GM21360 (cell line): ENCODE results near the gene SMIM13.

ENCODE experiments used
- ATAC-seq: cut with Tn5 transposase; IDR thresholded peaks from one replicate; pipeline ENCODE4 v1.9.1; 2021; ENCODE audit warnings: mild to moderate bottlenecking, moderate library complexity; ENCODE audit not compliant: unreplicated experiment

SMIM13 gene

DNA sequence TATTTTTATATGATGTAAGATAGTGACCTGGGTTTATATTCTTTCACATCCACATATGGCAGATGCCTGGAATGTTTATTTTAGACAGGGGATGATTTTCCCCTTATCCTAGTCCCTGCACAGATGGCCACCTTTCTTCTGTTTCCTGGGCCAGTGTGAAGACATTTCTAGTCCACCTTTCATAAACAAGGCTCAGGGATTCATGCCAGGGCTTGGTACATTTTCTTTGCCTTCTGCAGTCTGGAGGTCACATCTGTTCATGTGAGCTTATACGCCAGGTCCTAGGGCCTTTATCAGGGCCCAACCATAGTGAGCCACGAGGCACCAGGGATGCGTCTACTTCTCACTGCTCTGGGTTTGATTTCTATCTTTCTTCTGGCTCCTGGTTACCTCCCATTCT lies 55.9 kb downstream of the SMIM13 start:
- no peak for ATAC-seq

DNA sequence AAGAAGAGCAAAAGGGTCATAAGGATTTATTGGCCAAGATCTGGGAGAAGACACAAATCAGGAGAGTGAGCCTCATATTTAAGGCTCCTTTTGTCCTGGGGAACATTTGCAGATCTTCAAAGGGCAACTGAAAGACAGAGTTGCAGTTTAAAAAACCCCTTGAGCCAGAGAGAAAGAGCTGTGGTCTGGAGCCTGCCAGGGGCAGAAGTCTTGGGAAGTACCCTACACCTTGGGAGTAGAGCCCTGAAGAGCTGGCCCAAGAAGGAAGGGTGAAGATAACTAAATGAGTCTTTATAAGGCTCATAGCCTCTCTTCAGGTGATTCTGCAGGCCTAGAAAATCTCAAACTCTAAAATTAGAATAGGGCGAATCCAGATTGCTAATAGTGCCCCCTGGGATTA lies 57.9 kb downstream of the SMIM13 start:
- no peak for ATAC-seq

DNA sequence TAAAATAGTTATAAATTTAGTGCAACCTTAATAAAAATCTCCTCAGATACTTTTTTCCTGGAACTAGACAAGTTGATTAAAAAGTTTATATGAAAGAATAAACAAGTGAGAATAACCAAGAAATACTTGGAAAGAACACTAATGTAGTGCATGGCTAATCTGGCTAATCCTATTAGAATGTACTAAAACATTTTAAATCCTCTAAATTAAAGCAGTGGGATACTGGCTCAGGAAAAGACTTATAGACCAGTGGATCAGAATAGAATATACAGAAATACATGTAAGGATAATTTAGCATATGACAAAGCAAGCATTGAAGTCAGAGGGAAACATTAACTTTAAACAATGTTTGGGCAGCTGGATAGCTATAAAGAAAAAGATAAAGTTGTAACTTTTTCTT lies 58.9 kb downstream of the SMIM13 start:
- no peak for ATAC-seq

- no peak for ATAC-seq
Observed at GRCh38 chr6:11153447-11153846, 59.8 kb downstream of the SMIM13 start.

DNA sequence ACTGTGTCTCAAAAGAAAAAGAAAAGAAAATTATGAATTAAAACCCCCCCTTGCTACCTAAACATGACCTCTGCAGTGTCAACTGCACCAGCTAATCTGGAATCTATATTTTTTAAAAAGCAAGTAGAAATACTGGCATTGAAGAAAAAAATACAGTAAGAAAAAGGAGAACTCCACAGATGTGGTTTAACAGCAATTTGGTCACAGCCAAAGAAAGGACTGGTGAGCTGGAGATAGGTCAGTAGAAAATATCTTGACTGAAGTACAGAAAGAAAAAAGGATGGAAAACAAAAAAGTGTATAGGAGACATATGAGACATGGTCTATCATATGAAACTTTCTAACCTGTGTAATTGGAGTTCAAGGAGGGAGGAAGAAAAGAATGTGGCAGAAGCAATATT lies 62.0 kb downstream of the SMIM13 start:
- ATAC-seq, result no peak

DNA sequence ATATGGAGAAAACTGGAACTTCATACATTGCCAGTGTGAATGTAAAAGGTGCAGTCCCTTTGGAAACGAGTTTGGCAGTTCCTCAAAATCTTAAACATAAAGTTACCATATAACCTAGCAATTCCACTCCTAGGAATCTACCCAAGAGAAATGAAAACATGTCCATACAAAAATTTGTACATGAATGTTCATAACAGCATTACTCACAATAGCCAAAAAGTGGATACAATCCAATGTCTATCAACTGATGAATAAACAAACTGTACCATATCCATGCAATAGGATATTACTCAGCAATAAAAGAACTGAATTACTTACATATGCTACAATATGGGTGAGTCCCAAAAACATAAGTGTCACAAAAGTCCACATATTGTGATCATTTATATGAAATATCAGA lies 66.6 kb downstream of the SMIM13 start:
- no peak for ATAC-seq

DNA sequence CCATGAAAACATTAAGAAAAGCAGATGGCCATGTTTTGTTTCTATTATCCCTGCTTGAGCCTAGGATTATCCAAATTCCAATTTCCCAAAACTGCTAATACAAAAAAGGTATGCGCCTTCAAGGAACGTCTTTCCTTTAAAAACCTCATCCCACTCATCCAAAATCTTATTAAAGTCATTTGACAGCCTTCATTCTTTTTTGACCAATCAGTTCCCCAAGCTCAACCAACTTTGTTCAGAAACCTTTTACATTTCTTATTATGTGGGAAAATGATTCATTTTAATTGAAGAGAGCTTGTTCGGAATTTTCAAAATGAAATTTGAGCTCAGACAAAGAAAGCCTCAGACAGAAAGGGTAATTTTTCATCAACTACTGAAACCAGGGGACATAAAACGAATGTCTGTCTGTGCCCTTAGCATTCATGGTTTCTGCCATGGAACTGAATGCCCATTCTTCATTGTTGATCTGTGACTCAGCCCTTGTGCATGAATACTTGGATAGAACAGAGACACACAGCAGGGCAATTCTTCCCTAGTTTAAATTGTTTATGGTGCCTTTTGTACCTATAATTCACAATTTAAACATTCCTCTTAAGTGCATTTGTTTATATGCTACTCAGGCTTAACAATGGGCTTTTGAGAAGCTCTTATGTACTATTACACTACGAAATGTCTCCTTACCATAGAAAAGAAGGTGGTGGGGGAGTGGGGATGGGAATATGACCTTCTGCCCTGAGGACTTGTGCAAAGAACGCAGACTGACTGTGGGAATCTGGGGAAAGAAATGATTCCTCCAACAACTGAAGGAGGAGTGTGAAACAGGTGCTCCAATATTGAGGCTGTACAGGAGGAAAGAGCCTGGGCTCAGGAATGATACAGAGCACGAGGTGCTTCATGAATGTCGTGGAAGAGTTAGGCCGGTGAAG lies 67.7 kb downstream of the SMIM13 start:
- no peak for ATAC-seq

DNA sequence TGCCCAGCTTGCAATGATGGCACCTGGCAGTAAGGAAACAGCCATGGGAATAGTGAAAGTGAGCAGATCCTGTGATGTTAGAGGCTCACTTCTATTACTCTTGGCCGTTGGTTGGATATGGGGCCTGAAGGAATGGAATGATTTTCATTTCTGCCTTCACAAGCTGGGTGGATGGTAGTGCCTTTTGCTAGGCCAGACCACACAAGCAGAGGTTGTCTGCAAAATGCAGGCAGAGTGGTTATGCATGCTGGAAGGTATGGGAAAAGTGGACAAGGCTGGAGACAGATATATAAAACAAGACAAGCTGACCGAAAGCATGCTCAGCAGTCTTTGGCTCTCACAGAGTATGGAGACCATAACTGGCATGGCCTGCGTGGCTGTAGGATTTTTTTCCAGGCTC lies 68.6 kb downstream of the SMIM13 start:
- no peak for ATAC-seq

GRCh38 chr6:11163932-11164331 lies 70.3 kb downstream of the SMIM13 start:
- no peak for ATAC-seq

DNA sequence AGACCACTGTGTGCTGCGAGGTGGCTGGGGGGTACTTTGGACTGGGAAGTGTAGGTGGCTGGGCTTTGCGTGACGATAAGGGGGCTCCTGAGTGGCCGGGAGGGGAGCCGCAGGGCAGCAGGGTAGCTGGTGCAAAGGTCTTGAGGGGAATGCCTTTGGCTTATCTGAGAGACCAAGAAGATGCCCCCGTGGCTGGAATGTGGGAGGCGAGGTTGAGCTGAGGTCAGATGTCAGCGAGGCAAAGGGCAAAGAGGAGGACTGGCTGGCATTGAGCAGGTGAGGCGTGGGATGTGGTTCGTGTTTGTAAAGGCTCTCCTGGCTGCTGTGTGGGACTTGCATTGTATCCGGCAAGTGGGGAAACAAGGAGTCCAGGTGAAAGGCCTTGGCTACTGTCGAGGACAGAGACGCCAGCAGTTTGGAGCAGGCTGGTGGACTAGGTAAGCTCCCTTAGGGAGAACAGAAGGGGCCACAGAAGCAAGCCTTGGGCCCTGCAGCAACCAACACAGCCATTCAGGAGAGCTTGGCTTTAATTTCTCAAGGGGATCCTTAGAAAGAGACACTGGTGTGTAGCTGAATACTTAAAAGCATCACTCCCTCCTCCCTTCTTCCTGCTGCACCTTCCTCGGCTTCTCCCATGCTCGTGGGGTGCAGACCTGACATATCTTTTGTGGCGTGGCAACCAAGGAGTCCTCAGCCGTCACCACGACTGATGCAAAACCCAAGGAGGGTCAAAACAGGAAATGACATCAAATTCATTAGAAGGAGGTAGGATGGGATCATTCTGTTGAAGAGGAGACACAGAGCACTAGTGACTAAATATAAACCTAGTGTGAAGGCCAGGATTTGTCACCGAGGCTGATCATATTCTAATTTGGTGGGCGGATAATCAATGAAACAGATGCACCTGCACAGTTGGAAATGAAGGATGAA lies 71.3 kb downstream of the SMIM13 start:
- ATAC-seq, result no peak

DNA sequence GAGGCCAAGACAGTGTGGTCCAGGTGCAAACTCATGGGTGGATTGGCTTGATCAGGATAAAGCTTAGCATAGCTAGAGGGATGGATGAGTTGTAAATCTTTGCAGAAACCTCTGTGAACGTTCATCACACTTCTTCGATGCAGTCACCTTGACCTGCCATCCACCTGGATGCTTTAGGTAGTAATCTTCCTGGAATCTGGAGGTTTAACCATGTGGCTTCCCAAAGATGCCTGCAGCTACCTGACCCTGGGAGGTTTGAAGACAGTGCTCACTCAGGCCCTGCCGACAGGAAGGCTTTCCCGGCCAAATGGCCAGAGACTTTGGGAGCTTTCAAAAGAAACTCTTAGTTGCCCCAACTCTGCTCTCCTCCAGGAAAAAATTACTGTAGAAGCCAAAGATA lies 73.3 kb downstream of the SMIM13 start:
- no peak for ATAC-seq

DNA sequence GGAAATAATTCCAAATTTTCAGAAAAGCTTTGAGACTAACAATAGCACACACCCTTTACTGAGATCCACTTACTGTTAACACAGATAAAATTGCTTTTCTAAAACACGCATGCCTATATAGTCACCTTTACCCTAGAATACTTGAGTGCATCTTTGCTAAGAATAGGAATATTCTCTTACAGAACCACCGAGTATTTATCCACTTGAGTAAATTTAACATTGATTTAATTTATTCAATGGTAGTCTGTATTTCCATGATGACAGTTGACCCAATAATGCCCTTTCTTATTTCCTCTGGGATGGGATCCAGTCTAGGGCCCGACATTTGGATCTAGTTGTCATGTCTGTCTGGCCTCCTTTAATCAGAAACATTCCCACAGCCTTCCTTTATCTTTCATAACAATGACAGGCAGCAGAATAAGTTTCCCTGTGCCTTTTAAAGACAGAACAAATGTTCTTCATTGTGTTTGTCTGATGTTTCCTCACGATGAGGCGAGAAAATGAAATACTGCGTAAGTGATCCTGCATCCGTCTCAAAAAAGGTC lies 74.5 kb downstream of the SMIM13 start:
- no peak for ATAC-seq

- no peak for ATAC-seq
Observed at GRCh38 chr6:11171952-11172351, 78.3 kb downstream of the SMIM13 start.

GRCh38 chr6:11172501-11173327 lies 79.1 kb downstream of the SMIM13 start:
- no peak for ATAC-seq

DNA sequence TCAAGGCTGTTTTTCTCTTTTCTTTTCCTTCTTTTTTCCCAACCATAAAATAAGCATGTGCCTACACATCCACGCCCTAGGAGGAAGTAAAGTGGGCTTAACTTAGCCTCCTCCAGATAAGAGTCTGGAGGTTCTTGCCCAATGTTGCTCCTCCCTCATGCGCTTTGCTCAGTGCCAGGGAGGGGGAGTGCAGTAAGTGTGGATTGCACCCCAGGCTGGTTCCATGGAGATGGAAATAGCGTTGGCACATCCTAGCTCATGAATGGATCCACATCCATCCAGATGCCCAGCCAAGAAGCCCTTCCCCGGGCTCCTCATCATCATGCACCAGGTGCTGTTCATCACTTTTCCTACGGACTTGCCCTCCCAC lies 80.6 kb downstream of the SMIM13 start:
- ATAC-seq, result no peak

DNA sequence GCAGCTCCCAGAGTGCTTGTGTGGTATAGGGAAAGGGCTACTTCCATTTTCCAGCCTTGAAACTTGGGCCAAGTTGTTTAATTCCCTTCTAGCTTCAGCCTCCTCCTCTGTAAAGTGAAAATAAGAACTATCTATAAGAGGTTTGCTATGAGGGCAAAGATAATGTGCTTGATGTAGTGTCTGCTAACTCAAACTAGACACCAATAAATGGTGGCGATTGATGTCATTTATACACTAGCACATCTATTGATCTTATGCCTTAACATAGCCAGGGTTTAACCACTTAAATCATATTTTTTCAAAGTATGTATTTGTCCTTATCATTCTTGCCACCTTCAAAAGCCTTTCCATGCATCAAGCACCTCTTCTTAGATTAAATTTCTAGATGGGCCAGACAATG lies 83.6 kb downstream of the SMIM13 start:
- no peak for ATAC-seq

DNA sequence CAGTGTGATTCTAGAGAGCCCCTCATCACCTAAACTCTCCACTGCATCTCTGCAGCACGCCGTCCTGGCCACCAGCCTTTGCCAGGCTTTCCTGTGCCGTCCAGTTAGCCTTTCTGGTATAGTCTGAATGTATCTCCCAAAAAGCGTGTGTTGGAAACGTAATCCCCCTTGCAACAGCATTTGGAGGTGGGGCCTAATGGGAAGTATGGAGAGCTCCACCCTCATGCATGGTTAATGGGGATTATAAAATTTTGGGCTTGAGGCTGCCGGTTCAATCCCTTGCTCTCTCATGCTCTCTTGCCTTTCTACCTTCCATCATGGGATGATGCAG lies 85.4 kb downstream of the SMIM13 start:
- ATAC-seq, result no peak

DNA sequence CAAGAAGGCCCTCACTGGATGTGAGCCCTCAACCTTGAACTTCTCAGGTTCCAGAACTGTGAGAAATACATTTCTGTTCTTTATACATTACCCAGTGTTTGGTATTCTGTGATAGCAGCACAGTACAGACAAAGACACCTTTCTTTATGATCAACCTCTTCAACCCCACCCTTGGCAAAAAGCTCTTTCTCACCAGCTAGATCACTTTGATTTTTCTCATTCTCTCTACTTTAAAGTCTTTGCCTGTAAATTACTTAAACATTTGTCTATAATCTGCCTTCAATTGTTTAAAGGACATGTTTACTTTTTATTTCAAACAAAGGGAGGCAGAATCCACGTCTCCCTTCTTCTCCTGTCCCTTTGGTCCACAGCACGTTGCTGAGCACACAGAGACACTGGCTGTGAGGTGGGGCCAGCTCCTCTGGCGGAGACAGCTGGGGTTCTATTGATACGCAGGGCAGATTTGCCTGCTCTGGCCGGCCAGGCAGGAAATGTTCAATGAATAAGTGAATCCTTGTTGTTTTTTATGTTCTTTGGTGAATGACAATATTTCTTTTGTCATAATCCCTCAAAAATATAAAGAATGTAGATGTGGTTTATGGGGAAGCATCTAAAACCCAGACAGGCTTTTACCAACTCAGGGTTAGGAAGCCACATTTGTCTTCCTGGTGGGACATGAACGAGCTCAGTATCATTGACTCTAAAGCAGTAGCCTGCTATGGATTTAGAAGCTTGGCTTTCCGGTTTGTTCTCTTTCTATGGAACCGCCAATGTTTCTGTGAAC lies 86.0 kb downstream of the SMIM13 start:
- no peak for ATAC-seq

GRCh38 chr6:11181478-11182136 lies 88.0 kb downstream of the SMIM13 start:
- ATAC-seq, result no peak
